Gastrocnemius medialis (tissue), 4 donors: ENCODE data around the gene PIK3C2B. TPM values are rescaled to one million over a fixed set of nuclear protein-coding genes. Genes with fewer than 3 reads are reported as not detected.

Source experiments
- ATAC-seq, 2 donors: fragments of 150-250 bp; one replicate each; pipeline ENCODE4 v1.9.1; 2016
- DNase-seq, 2 donors: peaks; one replicate each; pipeline ENCODE4 v3.0.0-alpha.2; 2019
- H3K27ac ChIP-seq, 4 donors: fragments of 200-600 bp; sonication (generic); 1 replicate in 1 of 4; 2 replicates in 3 of 4; pipeline ENCODE4 v1.5.1; 2016 to 2018; ENCODE audit warnings: mild to moderate bottlenecking in 2 of 4, moderate library complexity in 1 of 4
- H3K27me3 ChIP-seq, 3 donors: fragments of 200-600 bp; sonication (generic) in 2 of 3; 1 replicate in 1 of 3; 2 replicates in 2 of 3; pipeline versions ENCODE4 v1.5.1 to v1.6.0; 2016 to 2019; ENCODE audit warnings: mild to moderate bottlenecking in 1 of 3, moderate library complexity in 1 of 3
- H3K36me3 ChIP-seq, 2 donors: fragments of 200-600 bp; sonication (generic) in 1 of 2; one replicate each; pipeline ENCODE4 v1.5.1; 2017 to 2018
- H3K4me1 ChIP-seq, 2 donors: fragments of 200-600 bp; sonication (generic) in 1 of 2; one replicate each; pipeline ENCODE4 v1.5.1; 2016 to 2017; ENCODE audit warnings: mild to moderate bottlenecking in 2 of 2
- H3K4me3 ChIP-seq, 4 donors: fragments of 200-600 bp; sonication (generic) in 3 of 4; 1 replicate in 1 of 4; 2 replicates in 3 of 4; pipeline ENCODE4 v1.5.1; 2016 to 2019; ENCODE audit warnings: mild to moderate bottlenecking in 2 of 4
- H3K9me3 ChIP-seq, 3 donors: fragments of 200-600 bp; sonication (generic) in 2 of 3; 1 replicate in 1 of 3; 2 replicates in 2 of 3; pipeline ENCODE4 v1.5.1; 2016 to 2019
- POLR2A ChIP-seq, 2 donors: fragments of 450-650 bp; IDR thresholded peaks; one replicate each; pipeline ENCODE4 v1.6.1; 2017; ENCODE audit warnings: antibody characterized with exemption in 2 of 2, mild to moderate bottlenecking in 2 of 2, moderate library complexity in 2 of 2
- in situ Hi-C, 4 donors: fragments of 200-750 bp; cut with MboI; loops; one replicate each; pipeline versions ENCODE4 v1.15.0 to v1.8.0; 2017; ENCODE audit warnings: low sequenced_read_pairs in 4 of 4
- intact Hi-C: fragments of 100-400 bp; cut with DNase I; formaldehyde crosslinking; loops from one replicate; pipeline ENCODE4 v1.15.1; 2023; ENCODE audit warnings: low total_unique reads
- total RNA-seq, 4 donors: library from RNA; depleted of rRNA; stranded (reverse); fragments of >200 nt; gene quantifications; one replicate each; pipeline versions ENCODE4 v1.1.0 to v1.2.3, GENCODE V29; 2016
- TF ChIP-seq, protein P1 (sequence below), 5 experiments: fragments of 450-650 bp in 3 of 5; fragments of 200-600 bp in 2 of 5; sonication (generic) in 2 of 5; IDR thresholded peaks in 4 of 5; conservative IDR thresholded peaks in 1 of 5; 1 replicate in 4 of 5; 2 replicates in 1 of 5; pipeline ENCODE4 v1.5.1; 2016 to 2019; ENCODE audit warnings: antibody characterized with exemption in 5 of 5, mild to moderate bottlenecking in 3 of 5, moderate library complexity in 3 of 5

Gene PIK3C2B
- total RNA-seq, 4 donors from 2014 or later: 2.8 to 6.0 (median 3.8) TPM

DNA sequence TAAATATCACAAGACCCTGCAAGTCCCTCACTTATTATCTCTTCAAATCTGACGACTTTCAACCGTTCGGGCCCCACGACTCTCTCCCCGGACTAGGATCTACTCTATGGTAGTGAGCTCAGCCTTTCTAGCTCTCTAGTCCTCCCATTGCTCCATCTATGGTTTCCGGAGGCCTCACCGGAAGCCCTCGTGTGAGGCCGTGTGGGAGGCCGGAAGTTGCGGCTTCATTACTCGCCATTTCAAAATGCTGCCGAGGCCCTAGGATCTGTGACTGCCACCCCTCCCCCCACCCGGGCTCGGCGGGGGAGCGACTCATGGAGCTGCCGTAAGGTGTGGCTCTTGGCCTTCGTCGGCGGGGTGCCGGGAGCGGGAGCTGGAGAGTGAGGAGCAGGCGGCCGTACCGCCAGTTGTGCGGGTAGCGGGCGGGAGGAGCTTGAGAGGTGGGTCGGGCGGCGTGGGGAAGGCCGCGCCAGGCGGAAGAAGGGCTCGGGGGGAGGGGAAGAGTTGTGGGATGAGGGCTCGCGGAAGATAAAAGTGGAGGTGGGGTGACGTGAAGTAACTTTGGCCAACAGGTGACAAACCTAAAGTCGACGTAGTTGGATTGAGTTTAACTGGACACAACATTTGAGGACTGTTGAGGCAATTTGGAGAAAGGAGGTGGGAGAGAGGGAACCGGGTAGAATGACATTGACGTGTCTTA lies 21.7 kb upstream of the PIK3C2B start, which contains the start of gene MDM4:
Gene MDM4 (plus strand): TSS at position 227 of the 700 bp plus-strand sequence. CDS start 9,113 bp downstream, outside the sequence.
- DNase-seq: peak; percentile 88 to 93
- Histone ChIP-seq H3K9me3 (no peaks in the 10 kb centered on the region), H3K4me1 (peaks cover 33 to 34% of the 10 kb centered on the region in 2 donors), H3K36me3 (peaks cover 0 to 6% of the 10 kb centered on the region in 2 donors), H3K4me3 (peak within 1 kb of the TSS; percentile 76 to 95 (median 82)), H3K27ac (peak within 1 kb of the TSS; percentile 89 to 97 (median 96)), H3K27me3 (no peaks in the 10 kb centered on the region)
- peak; percentile 98 to 99 for ATAC-seq
- intact Hi-C loops: loop anchor here (5.0 kb wide), 1 partner anchor 606 kb away; the partner anchor contains the start of gene RBBP5
- in situ Hi-C loops: loop anchor here in 2 of 4 donors (25.0 kb wide), 2 partner anchors 354 to 654 kb away; partner anchors contain the start of genes ETNK2 (in 1 of the 2), REN (in 1 of the 2) and SNRPE (in 1 of the 2)
- peak; percentile 64 to 78 for TF ChIP-seq POLR2A (IDR thresholded peaks at IDR 0.05)
- TF ChIP-seq, protein P1, sequence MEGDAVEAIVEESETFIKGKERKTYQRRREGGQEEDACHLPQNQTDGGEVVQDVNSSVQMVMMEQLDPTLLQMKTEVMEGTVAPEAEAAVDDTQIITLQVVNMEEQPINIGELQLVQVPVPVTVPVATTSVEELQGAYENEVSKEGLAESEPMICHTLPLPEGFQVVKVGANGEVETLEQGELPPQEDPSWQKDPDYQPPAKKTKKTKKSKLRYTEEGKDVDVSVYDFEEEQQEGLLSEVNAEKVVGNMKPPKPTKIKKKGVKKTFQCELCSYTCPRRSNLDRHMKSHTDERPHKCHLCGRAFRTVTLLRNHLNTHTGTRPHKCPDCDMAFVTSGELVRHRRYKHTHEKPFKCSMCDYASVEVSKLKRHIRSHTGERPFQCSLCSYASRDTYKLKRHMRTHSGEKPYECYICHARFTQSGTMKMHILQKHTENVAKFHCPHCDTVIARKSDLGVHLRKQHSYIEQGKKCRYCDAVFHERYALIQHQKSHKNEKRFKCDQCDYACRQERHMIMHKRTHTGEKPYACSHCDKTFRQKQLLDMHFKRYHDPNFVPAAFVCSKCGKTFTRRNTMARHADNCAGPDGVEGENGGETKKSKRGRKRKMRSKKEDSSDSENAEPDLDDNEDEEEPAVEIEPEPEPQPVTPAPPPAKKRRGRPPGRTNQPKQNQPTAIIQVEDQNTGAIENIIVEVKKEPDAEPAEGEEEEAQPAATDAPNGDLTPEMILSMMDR (IDR thresholded peaks at IDR 0.05 in 4 of 5, conservative IDR thresholded peaks at IDR 0.05 in 1 of 5): no peak

- no peak overlapping the region for H3K27ac ChIP-seq
- intact Hi-C loops: loop anchor here (5.0 kb wide), 1 partner anchor 607 kb away; the partner anchor contains the start of gene RBBP5
These were observed 20.2 kb upstream of the PIK3C2B start for GRCh38 chr1:204514828-204515227.

GRCh38 chr1:204513117-204513716 lies 18.6 kb upstream of the PIK3C2B start:
- DNase-seq (no peak), ATAC-seq (no peak)
- TF ChIP-seq POLR2A (IDR thresholded peaks at IDR 0.05): no peak
- TF ChIP-seq, protein P1 (IDR thresholded peaks at IDR 0.05 in 4 of 5, conservative IDR thresholded peaks at IDR 0.05 in 1 of 5): no peak
- intact Hi-C loops: no loop called here
- in situ Hi-C loops: loop anchor here in 2 of 4 donors (25.0 kb wide), 2 partner anchors 351 to 651 kb away; partner anchors contain the start of genes ETNK2 (in 1 of the 2), REN (in 1 of the 2) and SNRPE (in 1 of the 2)
- H3K27ac ChIP-seq: no peak overlapping the region
- H3K4me3 ChIP-seq: no peak overlapping the region
- no peaks in the 10 kb centered on the region for H3K27me3 ChIP-seq
- H3K36me3 ChIP-seq: peaks cover 0 to 1% of the 10 kb centered on the region in 2 donors
- H3K9me3 ChIP-seq: no peaks in the 10 kb centered on the region
- H3K4me1 ChIP-seq: peaks cover 14 to 17% of the 10 kb centered on the region in 2 donors

More at GRCh38 chr1:204514828-204515227, 20.2 kb upstream of the PIK3C2B start:
- in situ Hi-C loops: loop anchor here in 2 of 4 donors (25.0 kb wide), 2 partner anchors 353 to 653 kb away; partner anchors contain the start of genes ETNK2 (in 1 of the 2), REN (in 1 of the 2) and SNRPE (in 1 of the 2)
- Histone ChIP-seq H3K27me3 (no peaks in the 10 kb centered on the region), H3K4me3 (no peak overlapping the region), H3K36me3 (peaks cover 0 to 6% of the 10 kb centered on the region in 2 donors), H3K4me1 (peaks cover 22 to 24% of the 10 kb centered on the region in 2 donors), H3K9me3 (no peaks in the 10 kb centered on the region)
- ATAC-seq (no peak), DNase-seq (no peak)
- TF ChIP-seq, protein P1 (IDR thresholded peaks at IDR 0.05 in 4 of 5, conservative IDR thresholded peaks at IDR 0.05 in 1 of 5): no peak
- no peak for TF ChIP-seq POLR2A (IDR thresholded peaks at IDR 0.05)

DNA sequence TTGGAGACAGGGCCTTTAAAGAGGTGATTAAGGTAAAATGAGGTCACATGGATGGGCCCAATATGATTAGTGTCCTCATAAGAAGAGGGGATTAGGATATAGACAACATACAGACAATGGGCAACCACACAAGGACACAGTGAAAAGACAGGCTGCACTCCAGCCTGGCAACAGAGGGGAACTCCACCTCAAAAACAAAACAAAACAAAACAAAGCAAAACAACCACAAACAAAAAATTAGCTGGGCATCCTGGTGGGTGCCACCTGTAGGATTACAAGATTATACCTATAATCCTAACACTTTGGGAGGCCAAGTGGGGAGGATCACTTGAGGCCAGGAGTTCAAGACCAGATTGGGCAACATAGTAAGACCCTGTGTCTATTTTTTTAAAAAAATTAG lies 16.8 kb upstream of the PIK3C2B start:
- Histone ChIP-seq H3K36me3 (no peaks in the 10 kb centered on the region), H3K27me3 (no peaks in the 10 kb centered on the region), H3K4me3 (no peak overlapping the region), H3K9me3 (no peaks in the 10 kb centered on the region), H3K27ac (no peak overlapping the region), H3K4me1 (peaks cover 4 to 8% of the 10 kb centered on the region in 2 donors)
- ATAC-seq (no peak), DNase-seq (no peak)
- intact Hi-C loops: no loop called here
- TF ChIP-seq, protein P1 (IDR thresholded peaks at IDR 0.05 in 4 of 5, conservative IDR thresholded peaks at IDR 0.05 in 1 of 5): no peak
- TF ChIP-seq POLR2A (IDR thresholded peaks at IDR 0.05): no peak
- in situ Hi-C loops: loop anchor here in 2 of 4 donors (25.0 kb wide), 2 partner anchors 349 to 649 kb away; partner anchors contain the start of genes ETNK2 (in 1 of the 2), REN (in 1 of the 2) and SNRPE (in 1 of the 2)
